ENCODE results near the gene ZIC5.

The ZIC5 gene

GRCh38 chr13:99974296-99974938 is 2.9 kb upstream of the ZIC5 start:
- Mint-ChIP-seq H3K9me3 (peaks cover 15% of the 10 kb centered on the region), H3K4me3 (no peak overlapping the region), H3K27me3 (ENCODE audit: low read depth) (peaks cover 87% of the 10 kb centered on the region), H3K36me3 (ENCODE audit: low read depth) (peaks cover 8% of the 10 kb centered on the region), H3K27ac (peak overlapping the region; percentile 68), H3K4me1 (ENCODE audit: low read depth) (peaks cover 16% of the 10 kb centered on the region)

DNA sequence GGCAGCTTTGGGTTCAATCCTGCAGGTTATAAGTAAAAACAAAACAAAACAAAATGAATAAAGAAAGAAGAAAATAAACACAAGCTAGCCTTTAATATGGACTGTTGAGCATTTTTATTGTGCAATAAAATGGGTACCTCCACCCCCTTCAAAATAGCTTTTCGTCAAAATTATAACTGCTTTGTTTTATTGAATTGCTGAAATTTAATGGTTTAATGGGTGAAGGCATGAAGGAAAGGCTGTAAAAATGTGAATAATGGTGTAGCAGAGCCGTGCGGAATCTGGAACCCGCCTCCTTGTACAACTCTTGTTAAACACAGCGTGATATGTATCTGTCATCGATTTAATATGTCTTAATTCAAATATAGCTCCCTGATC is 2.2 kb upstream of the ZIC5 start:
- no peak overlapping the region for H3K4me3 Mint-ChIP-seq
- H3K27ac Mint-ChIP-seq = no peak overlapping the region
- peaks cover 10% of the 10 kb centered on the region for H3K36me3 Mint-ChIP-seq (ENCODE audit: low read depth)
- H3K4me1 Mint-ChIP-seq (ENCODE audit: low read depth) = peaks cover 15% of the 10 kb centered on the region
- peaks cover 15% of the 10 kb centered on the region for H3K9me3 Mint-ChIP-seq
- H3K27me3 Mint-ChIP-seq (ENCODE audit: low read depth) = peaks cover 87% of the 10 kb centered on the region

- Mint-ChIP-seq H3K27me3 (ENCODE audit: low read depth) (peaks cover 82% of the 10 kb centered on the region), H3K9me3 (peaks cover 15% of the 10 kb centered on the region), H3K4me1 (ENCODE audit: low read depth) (peaks cover 12% of the 10 kb centered on the region), H3K36me3 (ENCODE audit: low read depth) (peaks cover 9% of the 10 kb centered on the region), H3K27ac (peak overlapping the region; percentile 38), H3K4me3 (no peak overlapping the region)
Observed at GRCh38 chr13:99973163-99973807, 1.7 kb upstream of the ZIC5 start.

GRCh38 chr13:99972190-99972731 is 694 bp upstream of the ZIC5 start:
- H3K27ac Mint-ChIP-seq = peak overlapping the region; percentile 79
- H3K4me1 Mint-ChIP-seq (ENCODE audit: low read depth) = peaks cover 15% of the 10 kb centered on the region
- H3K9me3 Mint-ChIP-seq = peaks cover 15% of the 10 kb centered on the region
- H3K27me3 Mint-ChIP-seq (ENCODE audit: low read depth) = peaks cover 80% of the 10 kb centered on the region
- H3K4me3 Mint-ChIP-seq = peak overlapping the region; percentile 31
- peaks cover 14% of the 10 kb centered on the region for H3K36me3 Mint-ChIP-seq (ENCODE audit: low read depth)

- Mint-ChIP-seq H3K4me1 (ENCODE audit: low read depth) (peaks cover 15% of the 10 kb centered on the region), H3K9me3 (peaks cover 9% of the 10 kb centered on the region), H3K27ac (no peak overlapping the region), H3K4me3 (peak overlapping the region; percentile 31), H3K27me3 (ENCODE audit: low read depth) (peaks cover 80% of the 10 kb centered on the region), H3K36me3 (ENCODE audit: low read depth) (peaks cover 13% of the 10 kb centered on the region)
Observed at GRCh38 chr13:99970651-99971575, 654 bp downstream of the ZIC5 start.

- Mint-ChIP-seq H3K4me1 (ENCODE audit: low read depth) (peaks cover 15% of the 10 kb centered on the region), H3K27ac (peak overlapping the region; percentile 82), H3K27me3 (ENCODE audit: low read depth) (peaks cover 80% of the 10 kb centered on the region), H3K9me3 (peaks cover 9% of the 10 kb centered on the region), H3K4me3 (peak overlapping the region; percentile 63), H3K36me3 (ENCODE audit: low read depth) (peaks cover 13% of the 10 kb centered on the region)
Observed at GRCh38 chr13:99969919-99970650, 1.5 kb downstream of the ZIC5 start.

DNA sequence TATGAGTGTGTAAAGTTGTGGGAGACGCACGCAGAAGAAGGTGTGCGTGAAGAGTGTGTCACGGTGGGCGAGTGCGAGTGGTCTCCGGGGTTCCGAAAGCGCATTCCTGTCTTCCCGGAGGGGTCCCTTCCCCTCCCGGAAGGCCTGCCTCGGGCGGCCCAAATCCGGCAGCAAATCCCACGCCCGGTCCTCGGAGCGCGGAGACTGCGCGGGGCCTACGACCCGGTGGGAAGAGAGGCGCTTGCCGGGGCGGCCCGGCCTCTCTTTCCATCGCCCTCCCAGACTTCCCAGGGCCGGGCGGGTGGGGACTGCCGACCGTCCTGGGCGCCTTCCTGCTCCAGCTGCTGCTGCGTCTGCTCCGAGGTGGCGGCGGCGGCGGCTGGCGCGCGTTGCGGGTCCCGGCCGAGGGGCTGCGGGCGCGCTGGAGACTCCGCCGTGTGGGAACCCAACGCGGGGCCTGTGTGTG is 2.1 kb downstream of the ZIC5 start:
- H3K9me3 Mint-ChIP-seq = peaks cover 8% of the 10 kb centered on the region
- peaks cover 13% of the 10 kb centered on the region for H3K36me3 Mint-ChIP-seq (ENCODE audit: low read depth)
- peak overlapping the region; percentile 91 for H3K27ac Mint-ChIP-seq
- peak overlapping the region; percentile 81 for H3K4me3 Mint-ChIP-seq
- peaks cover 15% of the 10 kb centered on the region for H3K4me1 Mint-ChIP-seq (ENCODE audit: low read depth)
- H3K27me3 Mint-ChIP-seq (ENCODE audit: low read depth) = peaks cover 75% of the 10 kb centered on the region

DNA sequence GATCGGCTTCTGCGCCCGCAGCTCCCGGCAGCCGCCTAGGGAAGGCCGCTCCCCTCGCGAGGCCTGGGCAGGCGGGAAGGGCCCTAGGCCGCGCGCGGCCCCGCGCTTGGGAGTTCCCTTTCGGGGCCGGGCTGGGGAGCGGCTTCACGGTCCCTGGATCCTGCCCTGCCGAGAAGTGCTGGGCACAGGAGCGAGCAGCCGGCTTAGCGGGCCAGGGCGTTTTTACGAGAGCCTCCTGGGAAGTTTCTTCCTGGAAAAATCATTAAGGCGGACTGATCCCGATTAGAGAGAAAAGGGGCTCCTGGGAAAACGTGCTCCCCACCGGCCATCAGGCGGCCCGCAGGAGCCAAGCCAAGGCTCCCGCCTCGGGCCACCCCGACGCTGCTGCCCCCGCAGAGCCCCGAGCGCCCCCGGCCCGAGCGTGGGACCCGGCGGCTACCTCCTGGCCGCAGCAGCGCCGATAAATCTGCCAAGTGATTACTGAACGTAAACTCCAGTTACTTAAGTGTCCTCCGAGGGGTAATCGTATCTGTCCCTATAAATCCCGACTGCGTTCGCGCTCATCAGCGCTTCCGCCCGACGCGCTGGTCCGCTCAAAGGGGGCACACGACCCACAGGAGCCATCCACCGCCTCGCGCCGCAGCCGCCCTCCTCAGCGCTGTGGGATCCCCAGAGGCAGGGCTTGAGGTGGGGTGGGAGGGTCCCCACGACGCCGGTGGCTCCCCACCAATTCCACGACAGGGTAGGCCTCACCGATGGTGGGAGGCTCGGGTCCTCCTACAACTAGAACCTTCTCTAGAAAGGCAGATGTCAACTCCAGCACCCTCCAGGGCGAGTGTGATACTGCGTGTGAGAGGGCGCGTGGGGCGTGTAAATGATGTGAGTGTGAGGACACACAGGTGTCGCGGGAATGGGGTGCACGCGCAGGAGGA is 2.8 kb downstream of the ZIC5 start:
- Mint-ChIP-seq H3K4me1 (ENCODE audit: low read depth) (peaks cover 15% of the 10 kb centered on the region), H3K27ac (peak overlapping the region; percentile 91), H3K9me3 (peaks cover 6% of the 10 kb centered on the region), H3K36me3 (ENCODE audit: low read depth) (peaks cover 13% of the 10 kb centered on the region), H3K27me3 (ENCODE audit: low read depth) (peaks cover 75% of the 10 kb centered on the region), H3K4me3 (peak overlapping the region; percentile 81)

DNA sequence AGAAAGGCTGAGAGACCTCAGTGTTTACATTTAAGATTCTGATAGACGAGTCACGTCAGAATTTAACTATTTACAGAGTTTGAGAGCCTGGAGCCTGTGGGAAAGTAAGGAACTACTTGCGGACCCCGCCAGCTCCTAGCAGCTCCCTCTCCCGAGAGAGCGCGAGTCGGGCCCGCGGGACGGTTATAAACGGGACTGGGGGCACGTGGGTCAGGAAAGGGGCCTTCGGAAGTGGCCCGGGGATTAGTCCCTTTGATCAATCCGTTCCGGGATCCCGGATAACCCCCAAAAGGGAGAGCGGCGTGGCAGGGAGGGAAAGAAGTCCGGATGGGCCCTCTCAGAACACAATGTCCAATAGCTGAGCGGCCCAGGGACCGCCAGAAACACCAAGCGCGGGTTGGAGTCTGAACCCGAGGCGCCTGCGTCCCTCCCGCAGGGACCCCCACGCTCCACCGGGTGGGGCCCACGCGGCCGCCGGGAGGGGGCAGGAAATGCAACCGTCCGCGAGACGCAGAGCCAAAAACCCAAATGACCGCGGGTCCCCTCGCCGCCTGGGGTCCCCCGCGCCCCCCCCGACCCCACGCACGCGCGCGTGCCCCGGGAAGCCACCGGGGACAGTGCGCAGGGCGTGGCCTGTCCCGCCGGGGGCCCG is 3.6 kb downstream of the ZIC5 start:
- Mint-ChIP-seq H3K9me3 (peaks cover 6% of the 10 kb centered on the region), H3K4me3 (peak overlapping the region; percentile 67), H3K4me1 (ENCODE audit: low read depth) (peaks cover 15% of the 10 kb centered on the region), H3K27ac (peak overlapping the region; percentile 86), H3K27me3 (ENCODE audit: low read depth) (peaks cover 70% of the 10 kb centered on the region), H3K36me3 (ENCODE audit: low read depth) (peaks cover 13% of the 10 kb centered on the region)

DNA sequence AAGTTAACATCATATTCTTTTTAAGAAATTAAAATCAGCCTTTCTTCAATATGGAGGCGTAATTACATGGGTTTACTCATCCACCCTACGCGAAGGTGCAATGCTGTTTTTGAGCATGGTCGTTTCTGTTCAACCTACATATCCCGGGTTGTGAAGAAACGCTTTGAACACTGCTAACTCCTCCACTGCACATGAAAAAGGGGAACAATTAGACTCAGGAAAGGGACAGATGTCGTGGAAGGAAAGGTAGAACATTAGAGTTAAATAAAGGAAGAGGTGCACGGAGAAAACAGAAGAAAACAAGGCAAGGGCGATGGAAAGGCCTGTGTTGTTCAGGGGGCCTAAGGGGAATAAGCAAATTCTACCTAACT is 4.1 kb downstream of the ZIC5 start:
- H3K4me1 Mint-ChIP-seq (ENCODE audit: low read depth) = peaks cover 15% of the 10 kb centered on the region
- peaks cover 5% of the 10 kb centered on the region for H3K9me3 Mint-ChIP-seq
- peak overlapping the region; percentile 67 for H3K4me3 Mint-ChIP-seq
- H3K36me3 Mint-ChIP-seq (ENCODE audit: low read depth) = peaks cover 13% of the 10 kb centered on the region
- peaks cover 68% of the 10 kb centered on the region for H3K27me3 Mint-ChIP-seq (ENCODE audit: low read depth)
- peak overlapping the region; percentile 86 for H3K27ac Mint-ChIP-seq

DNA sequence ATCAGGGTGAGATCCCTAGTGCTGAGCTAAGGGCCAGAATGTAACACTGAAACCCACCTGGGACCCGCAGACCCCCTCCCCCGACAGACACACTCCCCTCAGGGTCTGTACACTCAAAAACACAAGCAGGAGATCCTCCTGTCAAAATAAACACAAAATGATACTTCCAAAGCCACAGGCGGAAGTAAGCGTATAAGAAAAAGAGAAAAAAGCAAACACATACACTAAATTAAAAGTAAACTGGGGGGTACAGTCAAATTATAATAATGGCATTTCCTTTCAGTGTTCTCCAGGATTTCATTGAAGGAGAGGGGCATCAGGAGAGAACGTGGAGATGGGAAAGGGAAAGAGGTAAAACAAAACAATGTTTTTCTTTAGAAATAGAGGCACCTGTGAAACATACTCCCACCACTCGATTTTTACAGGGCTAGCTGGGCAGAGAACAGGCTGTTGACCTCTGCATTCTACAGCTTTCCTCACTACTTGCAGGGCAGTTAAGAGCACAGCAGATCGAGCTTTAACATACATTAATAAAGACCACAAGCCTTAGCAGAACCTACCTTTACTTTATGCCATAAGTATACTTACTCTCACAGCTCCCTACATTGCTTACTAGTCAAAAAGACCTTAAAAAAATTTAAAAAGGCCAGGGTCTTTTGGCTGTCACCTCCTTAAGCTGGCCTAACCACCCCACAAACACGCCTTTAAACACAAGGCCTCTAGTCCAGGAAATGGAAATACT is 5.3 kb downstream of the ZIC5 start:
- Mint-ChIP-seq H3K36me3 (ENCODE audit: low read depth) (peaks cover 13% of the 10 kb centered on the region), H3K4me3 (no peak overlapping the region), H3K27me3 (ENCODE audit: low read depth) (peaks cover 70% of the 10 kb centered on the region), H3K4me1 (ENCODE audit: low read depth) (peaks cover 12% of the 10 kb centered on the region), H3K9me3 (no peaks in the 10 kb centered on the region), H3K27ac (no peak overlapping the region)

GRCh38 chr13:99965329-99966000 is 6.1 kb downstream of the ZIC5 start:
- Mint-ChIP-seq H3K36me3 (ENCODE audit: low read depth) (peaks cover 13% of the 10 kb centered on the region), H3K27me3 (ENCODE audit: low read depth) (peaks cover 77% of the 10 kb centered on the region)

More at GRCh38 chr13:99965329-99966000, 6.1 kb downstream of the ZIC5 start:
- Mint-ChIP-seq H3K9me3 (no peaks in the 10 kb centered on the region), H3K4me1 (ENCODE audit: low read depth) (peaks cover 12% of the 10 kb centered on the region), H3K27ac (no peak overlapping the region), H3K4me3 (no peak overlapping the region)
